Activated CD4-positive, alpha-beta T cell treated with anti-CD3 and anti-CD28 coated beads, Interleukin-10, Interleukin-2, amounts not matched to agents 100 ng/mL and 50 ng/mL, durations not matched to agents 16 hours and 8 hours (primary cell): ENCODE results near the gene BTBD9.

ENCODE experiments used
- DNase-seq: peaks from one replicate; pipeline ENCODE4 v3.0.0-alpha.2; 2020

The BTBD9 gene

DNA sequence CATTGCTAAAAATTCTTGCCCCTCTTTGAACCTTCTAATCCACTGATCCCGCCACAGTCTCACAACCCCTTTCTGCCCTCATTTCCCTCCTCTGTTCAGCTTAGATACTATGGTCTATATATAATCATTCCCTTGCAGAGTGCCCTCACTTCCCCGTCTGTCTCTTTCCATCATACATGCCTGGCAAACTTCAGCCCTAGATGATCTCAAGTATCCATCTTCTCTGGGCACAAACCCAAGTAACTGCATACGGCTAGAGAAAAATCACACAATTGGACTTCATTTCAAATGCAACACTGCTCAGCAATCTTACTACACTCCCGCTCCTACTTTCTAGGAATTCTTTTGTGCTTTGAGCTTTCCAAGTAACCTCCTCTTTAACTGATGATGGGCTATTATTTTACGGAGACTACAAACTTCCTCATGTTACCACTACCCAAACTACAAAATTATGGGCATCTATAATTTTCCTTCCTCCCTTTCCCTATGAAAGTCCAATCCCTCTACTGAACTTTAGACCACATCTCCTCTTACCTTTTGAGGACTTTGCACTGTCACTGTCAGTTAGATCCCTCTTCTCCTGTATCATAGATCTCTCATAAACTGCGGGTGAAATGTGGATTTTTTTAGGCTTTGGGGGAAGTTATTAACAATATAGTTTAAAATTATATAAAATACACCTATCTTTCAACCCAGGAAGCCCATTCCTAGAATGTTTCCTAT lies 135.6 kb downstream of the BTBD9 start:
- no peak for DNase-seq

DNA sequence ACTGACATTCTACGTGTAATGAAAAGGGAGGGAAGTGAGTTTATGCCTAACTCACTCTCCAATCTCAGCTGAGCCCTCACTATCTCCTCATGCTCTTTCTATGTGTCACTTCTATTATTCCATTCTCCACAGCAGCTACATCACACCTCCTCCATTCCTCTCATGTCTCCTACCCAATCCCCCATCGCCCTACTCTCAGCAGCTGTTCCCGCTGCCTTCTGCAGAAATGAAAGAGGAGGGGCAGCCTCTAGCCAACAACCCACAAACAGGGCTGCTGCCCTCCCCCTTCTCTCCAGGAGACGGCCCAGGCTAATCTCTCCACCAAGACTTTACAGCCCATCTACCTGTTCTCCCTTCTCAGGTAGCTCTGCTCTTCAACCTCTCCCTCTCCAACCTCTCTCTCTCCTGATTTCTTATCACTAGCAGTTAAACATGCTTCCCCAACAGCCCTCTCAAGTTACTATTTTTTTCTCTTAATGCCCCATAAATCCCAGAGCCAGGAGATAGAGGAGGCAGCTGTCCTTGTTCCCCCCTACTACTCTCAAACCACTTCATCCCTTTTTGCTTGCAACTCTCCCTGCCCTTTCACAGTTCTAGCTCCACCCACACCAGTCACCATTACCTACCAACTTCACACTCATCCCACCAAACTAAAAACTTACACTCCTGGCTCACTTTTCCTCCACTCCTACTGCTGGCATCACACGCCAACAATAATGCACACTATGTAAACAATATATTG lies 136.5 kb downstream of the BTBD9 start:
- no peak for DNase-seq

DNA sequence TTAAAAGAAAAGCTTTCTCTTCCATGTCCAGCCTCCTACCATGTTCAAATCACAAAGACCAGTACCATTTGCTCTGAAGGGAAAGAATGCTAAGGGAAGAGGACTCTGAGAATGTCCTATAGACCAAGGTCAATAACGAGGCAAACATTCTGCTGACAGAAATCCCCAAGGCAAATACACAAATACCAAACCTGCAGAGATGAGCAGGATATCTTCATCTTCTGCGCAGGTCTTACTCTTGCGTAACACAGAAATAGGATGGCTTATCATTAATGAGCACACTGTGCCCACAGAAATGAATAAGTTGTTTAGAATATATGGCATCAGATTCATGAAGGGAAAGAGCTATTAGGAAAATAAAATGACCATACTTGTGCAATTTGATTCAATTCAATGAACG lies 137.3 kb downstream of the BTBD9 start:
- no peak for DNase-seq

DNA sequence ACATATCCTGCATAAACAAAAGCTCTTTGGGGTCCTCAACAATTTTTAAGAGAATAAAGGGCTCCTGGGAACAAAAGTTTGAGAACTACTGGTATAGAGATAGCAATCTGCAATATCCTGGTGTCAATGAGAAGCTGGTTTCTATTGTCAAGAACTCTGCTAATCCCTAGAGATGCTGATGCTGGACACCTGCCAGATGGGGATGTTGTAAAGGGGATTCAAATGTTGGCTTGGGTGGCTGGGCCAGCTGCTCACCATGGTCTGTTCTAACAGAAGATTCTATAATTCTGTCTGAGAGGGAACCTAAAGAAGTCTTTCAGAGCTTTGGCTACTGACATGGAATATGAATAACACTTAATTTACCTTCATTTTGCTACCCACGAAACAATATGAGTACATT lies 137.8 kb downstream of the BTBD9 start:
- no peak for DNase-seq

DNA sequence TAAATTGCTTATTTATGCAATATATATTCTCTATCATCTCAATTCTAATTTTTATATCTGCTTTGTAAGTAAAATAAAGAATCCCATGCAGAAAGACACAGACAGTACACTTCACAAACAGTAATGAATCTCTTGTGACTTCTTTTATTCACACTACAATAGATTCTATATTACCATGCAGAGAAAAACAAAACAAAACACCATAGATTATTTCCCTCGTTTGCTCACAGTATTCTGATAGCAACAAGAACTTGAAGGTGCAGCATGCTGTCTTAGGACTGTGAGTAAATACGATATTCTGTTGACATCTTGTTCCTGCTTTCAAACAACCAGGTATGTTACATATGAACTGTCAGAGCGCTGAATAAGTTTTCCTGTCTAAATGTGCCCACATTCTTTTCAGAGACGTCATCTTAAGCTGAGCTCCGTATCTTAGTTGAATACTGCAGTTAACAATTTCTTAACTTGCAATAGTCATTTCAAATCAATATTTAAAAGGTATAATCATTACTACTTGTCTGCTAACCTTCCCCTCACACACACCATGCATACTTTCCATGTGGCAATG lies 140.1 kb downstream of the BTBD9 start:
- no peak for DNase-seq

DNA sequence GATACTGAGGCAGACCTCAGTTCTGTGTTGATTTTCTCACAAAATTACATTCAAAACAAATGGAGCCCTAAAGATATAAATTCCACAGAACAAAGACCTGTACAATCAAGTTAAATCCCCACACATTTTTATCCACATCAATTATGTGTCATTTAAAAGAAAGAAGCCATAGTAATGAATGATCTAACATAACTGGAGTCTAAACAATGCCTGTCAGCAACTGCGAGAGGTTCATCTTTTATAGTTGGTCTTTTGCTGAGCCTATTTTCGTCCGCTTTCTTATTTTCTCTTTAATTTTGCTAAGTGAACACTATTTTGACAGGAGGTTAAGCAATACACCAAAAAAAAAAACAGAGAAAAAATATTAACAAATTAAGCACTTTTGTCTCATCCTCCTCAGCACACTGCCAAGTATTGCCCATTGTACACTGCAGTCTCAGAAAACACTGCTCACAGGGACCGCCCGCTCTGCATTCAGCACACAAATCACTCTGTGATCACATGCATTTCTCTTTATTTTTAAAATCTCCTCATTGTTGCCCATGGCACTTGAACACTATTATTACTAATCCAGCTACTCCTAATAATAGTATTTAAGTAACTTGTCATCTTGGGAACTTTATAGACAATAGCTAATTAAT lies 140.8 kb downstream of the BTBD9 start:
- DNase-seq: no peak

DNA sequence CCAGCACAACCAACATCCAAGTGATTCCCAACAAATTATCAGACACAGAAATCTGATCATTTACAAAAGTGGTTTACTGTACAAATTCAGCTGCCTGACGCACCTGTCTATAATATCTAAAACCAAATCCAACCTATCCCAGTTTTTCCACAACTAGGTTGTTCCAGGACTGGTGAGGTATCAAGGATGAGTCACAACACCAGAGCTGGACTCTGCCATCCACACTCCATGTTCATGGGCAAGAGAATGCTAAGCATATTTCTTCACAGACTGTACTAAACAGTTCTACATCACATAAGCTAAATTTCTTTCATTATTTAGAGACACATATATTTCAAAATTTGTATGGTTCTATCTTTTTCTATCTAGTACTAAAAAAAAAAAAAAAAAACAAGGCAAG lies 141.6 kb downstream of the BTBD9 start:
- DNase-seq: no peak

DNA sequence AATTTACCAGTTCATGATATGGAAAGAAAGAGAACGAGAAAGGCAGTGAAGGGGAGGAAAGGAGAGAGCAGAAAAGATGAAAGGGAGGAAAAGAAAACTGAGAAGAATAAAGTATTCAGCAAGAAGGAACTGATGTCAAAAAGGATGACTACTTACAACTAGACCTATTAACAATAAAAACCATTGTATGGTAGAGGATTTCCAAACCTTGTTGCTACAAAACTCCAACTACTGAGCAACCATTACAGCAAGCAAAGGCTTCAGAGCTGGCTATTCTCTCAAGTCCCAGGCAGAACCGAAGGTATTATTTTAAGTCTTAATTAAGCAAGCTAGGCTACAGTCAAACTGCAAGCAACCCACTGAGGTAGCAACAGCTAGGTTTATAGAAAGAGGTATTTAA lies 142.2 kb downstream of the BTBD9 start:
- no peak for DNase-seq

DNA sequence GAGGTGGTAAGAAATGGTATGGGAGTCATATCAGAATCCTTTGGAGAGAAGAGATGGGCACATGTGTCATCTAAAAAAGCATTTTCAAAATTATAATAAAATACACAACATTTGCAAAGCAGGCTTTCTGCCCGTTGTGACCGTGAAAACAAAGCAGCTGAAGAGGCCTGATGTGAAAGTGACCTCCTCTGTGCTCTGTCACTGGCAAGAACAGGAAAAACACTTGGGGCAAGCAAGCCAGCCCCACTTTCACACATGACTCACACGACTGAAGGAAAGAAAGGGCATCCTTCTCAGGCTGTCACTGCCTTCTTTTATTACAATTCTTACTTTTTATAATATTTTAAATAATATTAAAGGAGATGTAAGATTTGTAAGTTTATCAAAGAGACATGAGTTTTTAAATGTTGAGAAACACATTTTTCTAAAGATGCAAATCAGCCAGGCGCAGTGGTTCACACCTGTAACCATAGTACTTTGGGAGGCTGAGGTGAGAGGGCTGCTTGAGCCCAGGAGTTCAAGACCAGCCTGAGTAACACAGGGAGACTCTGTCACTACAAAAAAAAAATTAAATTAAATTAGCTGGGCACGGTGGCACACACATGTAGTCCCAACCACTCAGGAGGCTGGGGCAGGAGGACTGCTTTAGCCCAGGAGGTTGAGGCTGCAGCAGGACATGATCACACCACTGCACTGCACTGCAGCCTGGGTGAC lies 143.7 kb downstream of the BTBD9 start:
- peak; percentile 55 for DNase-seq

DNA sequence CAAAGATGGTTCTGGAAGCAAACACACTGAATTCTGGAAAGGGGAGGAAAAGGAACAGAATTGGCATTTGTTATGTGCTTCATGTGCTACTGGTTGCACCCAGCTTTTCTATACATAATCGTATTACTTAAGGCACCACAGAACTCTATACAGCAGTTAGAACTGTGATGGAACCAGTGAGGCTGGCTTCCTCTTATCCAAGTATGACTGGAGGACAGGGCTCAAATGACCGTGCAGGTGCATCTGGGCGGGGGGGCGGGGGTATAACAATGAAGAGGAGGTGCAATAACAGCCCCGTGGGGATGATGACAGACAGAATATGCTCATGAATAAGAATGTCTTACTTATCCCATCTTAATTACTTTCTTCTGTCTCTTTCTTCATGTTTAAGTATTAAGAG lies 144.2 kb downstream of the BTBD9 start:
- peak; percentile 39 for DNase-seq

DNA sequence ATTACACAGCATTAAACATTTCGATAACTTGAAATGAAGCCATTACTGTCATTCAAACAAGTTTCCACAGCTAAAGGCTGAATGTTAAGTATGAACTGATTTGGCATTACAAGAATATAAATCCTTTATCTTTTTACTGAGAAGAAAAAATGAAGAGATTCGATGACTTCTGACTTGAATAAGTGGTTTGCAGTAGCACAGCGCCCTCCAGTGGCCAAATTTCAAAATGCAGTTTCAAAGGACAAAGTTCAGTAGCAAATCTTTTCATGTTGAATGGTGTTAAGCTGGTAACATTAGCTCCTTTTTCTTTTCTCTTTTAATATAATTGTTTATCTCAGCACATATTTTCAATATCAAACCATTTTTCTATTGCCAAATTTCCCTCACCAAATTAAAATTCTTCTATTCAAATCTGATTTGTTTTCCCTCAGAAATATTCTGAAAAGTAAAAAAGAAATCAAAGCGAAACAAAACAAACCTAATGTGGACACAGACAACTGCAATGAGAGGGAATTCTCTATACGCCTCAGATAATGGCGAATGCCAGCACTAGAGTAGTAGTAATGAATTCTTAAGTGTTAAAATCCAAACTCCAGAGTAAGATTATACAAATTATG lies 145.7 kb downstream of the BTBD9 start:
- DNase-seq: peak; percentile 72

DNA sequence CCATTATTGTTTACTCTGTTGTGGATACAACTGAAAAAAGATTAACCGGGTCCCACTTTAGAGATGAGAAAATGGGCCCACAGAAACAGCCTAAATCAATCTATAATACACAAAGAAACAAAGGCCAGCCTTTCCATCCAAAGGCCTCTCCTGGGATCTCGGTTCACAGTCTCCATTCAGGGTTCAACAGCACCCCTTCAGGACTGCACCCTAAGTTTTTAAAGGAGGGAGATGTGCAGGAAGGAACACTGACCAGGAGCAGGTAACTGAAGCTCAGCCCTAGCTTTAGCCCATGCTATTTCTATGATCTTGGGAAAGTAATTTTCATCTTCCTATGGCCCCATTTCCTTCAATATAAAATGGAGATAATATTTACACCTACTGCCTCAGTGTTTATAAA lies 147.7 kb downstream of the BTBD9 start:
- no peak for DNase-seq

DNA sequence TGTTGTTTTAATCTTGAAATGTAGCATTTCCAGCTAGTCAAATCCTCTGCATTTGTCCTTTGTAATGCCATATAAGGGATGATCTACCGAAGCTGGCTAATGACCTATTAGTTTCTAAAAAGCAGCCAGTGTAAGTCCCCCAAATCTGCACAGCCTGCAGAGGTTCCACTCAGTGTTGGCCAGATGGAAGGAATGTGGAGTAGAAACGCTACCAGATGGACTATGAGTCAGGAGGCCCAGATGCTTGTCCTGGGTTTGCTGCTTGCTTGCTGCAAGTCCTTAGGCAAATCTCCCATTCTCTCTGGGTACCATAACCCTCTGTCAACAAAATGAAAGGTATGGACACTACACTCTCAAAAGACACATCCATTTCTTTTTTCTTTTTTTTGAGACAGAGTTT lies 149.8 kb downstream of the BTBD9 start:
- DNase-seq: no peak

DNA sequence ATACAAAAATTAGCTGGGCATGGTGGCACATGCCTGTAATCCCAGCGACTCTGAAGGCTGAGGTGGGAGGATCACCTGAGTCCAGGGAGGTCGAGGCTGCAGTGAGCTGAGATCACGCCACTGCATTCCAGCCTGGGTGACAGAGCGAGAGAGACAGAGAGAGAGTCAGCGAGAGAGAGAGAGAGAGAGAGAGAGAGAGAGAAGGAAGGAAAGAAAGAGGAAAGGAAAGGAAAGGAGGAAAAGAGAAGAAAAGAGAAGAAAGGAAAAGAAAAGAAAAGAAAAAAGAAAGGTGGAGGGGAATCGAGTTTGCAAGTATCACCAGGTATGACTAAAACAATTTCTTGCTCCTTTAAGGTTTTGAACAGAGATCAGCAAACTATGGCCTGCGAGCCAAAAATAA lies 152.3 kb downstream of the BTBD9 start:
- no peak for DNase-seq

DNA sequence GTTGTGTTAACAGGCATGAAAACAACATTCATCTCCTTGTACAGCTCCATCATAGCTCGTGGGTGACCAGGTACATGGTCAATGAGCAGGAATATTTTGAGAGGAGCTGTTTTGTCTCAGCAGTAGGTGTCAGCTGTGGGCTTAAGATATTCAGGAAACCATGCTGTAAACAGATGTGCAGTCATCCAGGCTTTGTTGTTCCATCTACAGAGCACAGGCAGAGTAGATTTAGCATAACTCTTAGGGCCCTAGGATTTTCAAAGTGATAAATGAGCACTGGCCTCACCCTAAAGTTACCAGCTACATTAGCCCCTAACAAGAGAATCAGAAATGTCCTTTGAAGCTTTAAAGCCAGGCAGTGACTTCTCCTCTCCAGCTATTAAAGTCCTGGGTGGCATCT lies 154.2 kb downstream of the BTBD9 start:
- no peak for DNase-seq

DNA sequence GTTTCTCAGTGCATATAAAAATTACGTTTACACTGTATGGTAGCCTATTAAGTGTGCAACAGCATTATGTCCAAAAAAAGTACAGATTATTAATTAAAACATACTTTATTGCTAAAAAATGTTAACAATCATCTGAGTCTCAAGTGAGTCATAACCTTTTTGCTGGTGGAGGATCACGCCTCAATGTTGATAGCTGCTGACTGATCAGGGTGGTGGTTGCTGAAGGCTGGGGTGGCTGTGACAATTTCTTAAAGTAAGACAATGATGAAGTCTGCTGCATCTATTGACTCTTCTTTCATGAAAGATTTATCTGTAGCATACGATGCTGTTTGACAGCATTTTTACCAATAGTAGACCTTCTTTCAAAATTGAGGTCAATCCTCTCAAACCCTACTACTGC lies 155.1 kb downstream of the BTBD9 start:
- no peak for DNase-seq

DNA sequence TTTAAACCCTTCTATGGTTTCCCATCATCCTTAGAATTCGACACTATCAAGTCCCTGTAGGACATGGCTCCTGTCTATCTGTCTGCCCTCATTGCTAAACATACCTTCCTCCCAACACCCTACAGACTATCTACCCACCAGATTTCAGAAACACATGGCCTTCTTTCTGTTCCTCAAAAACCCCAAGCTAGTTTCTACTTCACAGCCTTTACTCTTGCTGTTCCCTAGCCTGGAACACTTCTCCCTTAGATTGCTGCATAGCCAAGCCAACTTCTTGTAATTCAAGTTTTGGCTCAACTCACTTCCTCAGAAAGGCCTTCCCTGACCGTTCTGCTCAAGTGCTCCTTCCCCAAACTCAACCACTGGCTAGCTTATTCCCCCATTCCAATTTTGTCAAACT lies 156.2 kb downstream of the BTBD9 start:
- no peak for DNase-seq

DNA sequence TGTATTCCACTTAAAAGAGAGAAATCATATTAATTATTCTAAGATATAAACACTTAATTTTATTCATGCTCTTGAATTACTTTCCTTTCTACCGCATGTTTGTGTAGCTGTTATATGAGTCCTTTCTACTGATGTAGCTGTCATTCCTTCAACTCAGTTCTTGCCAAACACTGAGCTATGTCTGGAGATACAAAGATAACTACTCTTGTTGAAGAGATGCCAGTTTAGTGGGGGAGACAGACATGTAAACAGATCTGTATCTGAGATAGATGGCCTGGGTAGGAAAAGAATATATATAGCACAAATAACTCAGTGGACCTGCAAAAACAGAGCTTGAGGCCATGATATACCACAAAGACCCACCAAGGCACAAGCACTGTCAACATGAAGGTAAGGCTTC lies 157.3 kb downstream of the BTBD9 start:
- no peak for DNase-seq

DNA sequence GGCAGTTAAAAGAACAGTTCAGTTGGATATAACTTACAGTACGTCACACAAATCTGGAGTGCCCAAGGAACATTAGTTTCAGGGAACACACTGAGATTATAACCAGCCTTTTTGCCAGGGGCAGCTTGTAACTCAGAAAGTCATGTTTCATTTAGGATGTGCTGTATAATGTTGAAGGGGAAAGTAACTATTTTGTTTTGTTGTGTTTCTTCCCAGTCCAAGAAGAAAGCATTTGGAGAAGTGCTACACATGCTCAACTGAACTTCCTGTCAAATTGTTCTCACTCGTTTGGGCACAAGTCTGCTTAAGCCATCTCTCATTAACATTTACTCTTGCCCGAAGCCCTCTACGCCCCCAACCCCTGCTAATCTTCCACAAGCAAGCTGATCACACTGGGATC lies 157.9 kb downstream of the BTBD9 start:
- no peak for DNase-seq

DNA sequence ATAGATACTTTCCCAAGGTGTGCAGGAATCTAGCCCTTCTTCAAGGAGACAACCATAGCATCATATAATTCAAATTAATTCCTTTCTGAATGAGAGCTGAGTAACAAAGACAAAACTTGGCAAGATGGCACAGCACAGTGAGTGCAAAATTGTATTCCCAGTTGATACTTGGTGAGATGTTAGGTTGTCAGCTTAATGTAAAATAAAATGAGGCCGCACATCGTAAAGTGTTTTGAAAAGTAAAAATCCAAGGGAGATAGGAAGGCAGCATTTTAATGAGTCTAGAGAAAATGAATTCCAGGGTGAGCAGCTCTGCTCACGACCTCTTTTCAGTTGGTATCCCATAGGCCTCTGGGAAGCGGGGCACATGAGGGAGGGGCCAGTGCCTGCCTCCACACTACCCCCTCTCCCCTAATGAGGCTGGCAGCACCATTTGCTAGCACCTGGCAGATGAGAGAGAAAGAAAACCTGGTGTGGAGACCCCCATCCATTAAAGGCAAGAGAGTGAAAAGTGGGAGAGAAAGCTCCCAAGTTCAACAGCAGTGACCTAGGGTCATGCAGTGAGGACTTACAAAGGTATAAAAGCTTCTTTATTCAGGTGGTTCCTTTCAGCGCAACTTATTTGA lies 158.4 kb downstream of the BTBD9 start:
- DNase-seq: no peak

DNA sequence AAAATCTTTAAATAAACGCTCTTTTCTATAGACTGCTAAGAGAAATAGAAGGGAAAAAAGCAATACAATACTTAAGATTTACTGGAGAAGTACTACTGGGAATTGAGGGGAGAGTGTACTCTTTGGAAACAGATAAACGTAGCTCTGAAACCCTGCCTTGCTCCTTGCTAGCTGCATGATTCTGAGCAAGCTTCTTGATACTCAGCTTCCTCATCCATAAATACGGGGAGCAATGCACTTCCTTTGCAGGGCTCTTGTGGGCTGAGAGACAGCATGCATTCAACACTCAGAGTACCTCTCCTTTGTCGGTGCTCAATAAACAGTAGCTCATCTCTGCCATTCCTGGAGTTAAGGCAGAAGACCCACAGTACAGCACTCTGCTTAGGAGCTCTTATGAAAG lies 159.7 kb downstream of the BTBD9 start:
- DNase-seq: no peak

DNA sequence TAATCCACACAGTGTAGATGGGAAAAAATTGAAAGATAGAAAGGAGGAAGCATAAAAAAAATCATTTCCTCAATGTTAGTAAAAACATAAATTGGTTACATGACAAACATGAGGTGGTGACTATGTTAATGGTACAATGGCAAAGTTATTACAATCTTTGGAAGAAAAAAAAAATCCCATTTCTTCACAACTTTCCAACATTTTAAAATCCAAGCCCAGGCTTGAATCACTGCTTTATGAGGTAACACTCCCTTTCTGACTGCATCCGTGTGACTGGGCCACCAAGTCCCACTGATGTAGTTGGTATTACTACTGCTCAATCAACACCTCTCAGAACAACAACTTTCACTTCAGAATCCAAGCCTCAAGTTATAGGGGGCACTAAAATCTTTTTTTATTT lies 160.4 kb downstream of the BTBD9 start:
- DNase-seq: no peak
